ENCODE data around the gene AP1B1.

DNA sequence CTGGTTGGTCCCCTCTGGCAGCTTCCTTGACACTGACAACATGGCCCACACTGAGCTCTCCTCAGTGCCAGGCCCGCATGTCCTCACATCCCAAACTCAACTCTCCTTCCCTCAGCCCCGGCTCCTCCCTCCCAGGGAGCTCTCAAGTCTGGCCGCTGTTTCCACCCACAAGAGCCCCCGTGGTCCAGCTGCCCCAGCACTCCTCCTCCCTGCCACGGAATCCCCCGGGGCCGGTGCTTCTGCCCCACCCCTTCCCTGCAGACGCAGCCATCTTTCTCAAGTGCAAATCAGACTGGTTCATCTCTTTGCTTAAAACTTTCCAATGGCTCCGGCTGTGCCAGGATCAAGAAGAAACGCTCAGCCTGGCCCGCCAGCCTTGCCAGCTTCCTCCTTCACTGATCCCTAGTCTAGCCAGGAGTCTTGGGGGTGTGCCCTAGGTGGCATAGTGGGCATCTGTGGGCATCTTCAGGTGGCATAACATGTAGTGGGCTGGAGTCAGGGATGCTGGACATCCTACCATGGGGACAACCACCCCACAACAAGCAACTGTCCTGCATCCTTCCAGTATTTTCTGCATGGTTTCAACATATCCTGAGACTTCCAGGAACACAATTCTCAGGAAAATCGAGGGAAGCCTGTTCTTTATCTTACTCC lies 50.6 kb downstream of the AP1B1 start:
- TF ChIP-seq CTCF (IDR thresholded peaks at IDR 0.05) (no peak), POLR2A (IDR thresholded peaks at IDR 0.05) (no peak), POLR2AphosphoS5 (IDR thresholded peaks at IDR 0.05) (no peak), EP300 (IDR thresholded peaks at IDR 0.05) (no peak)
